ENCODE results near the gene NFKB1.
"Not testable (repeated sequence)": the region's sequence is repeated elsewhere in the genome, so short reads cannot be mapped to it uniquely, and the experiment has no call there.

The NFKB1 gene

GRCh38 chr4:102567427-102567826 lies 66.3 kb downstream of the NFKB1 start:
- Histone ChIP-seq H3K36me3 (ENCODE audit: control insufficient read depth in 1 of 2, insufficient read depth in 2 of 2, low read length in 2 of 2) (peaks cover 0 to 3% of the 10 kb centered on the region in 2 donors), H3K4me1 (ENCODE audit: control insufficient read depth in 1 of 2, insufficient read depth in 2 of 2, low read length in 2 of 2) (no peaks in the 10 kb centered on the region), H3K4me3 (ENCODE audit: low read depth in 1 of 2, low read length in 2 of 2) (no peak overlapping the region), H3K27me3 (ENCODE audit: low read depth, low read length) (no peaks in the 10 kb centered on the region), H3K9me3 (ENCODE audit: control insufficient read depth in 1 of 2, low read length in 2 of 2) (no peaks in the 10 kb centered on the region), H3K27ac (ENCODE audit: low read length) (no peak overlapping the region)

- Histone ChIP-seq H3K4me3 (ENCODE audit: low read depth in 1 of 2, low read length in 2 of 2) (no peak overlapping the region), H3K4me1 (ENCODE audit: control insufficient read depth in 1 of 2, insufficient read depth in 2 of 2, low read length in 2 of 2) (no peaks in the 10 kb centered on the region), H3K27me3 (ENCODE audit: low read depth, low read length) (no peaks in the 10 kb centered on the region), H3K36me3 (ENCODE audit: control insufficient read depth in 1 of 2, insufficient read depth in 2 of 2, low read length in 2 of 2) (peaks cover 0 to 3% of the 10 kb centered on the region in 2 donors), H3K9me3 (ENCODE audit: control insufficient read depth in 1 of 2, low read length in 2 of 2) (no peaks in the 10 kb centered on the region), H3K27ac (ENCODE audit: low read length) (no peak overlapping the region)
Observed at GRCh38 chr4:102569200-102569599, 68.0 kb downstream of the NFKB1 start.

- not testable (repeated sequence) for H3K4me3 ChIP-seq (ENCODE audit: low read depth in 1 of 2, low read length in 2 of 2); H3K27ac ChIP-seq (ENCODE audit: low read length); H3K36me3 ChIP-seq (ENCODE audit: control insufficient read depth in 1 of 2, insufficient read depth in 2 of 2, low read length in 2 of 2); H3K9me3 ChIP-seq (ENCODE audit: control insufficient read depth in 1 of 2, low read length in 2 of 2); H3K4me1 ChIP-seq (ENCODE audit: control insufficient read depth in 1 of 2, insufficient read depth in 2 of 2, low read length in 2 of 2); H3K27me3 ChIP-seq (ENCODE audit: low read depth, low read length)
Observed at GRCh38 chr4:102570211-102570610, 69.1 kb downstream of the NFKB1 start.

DNA sequence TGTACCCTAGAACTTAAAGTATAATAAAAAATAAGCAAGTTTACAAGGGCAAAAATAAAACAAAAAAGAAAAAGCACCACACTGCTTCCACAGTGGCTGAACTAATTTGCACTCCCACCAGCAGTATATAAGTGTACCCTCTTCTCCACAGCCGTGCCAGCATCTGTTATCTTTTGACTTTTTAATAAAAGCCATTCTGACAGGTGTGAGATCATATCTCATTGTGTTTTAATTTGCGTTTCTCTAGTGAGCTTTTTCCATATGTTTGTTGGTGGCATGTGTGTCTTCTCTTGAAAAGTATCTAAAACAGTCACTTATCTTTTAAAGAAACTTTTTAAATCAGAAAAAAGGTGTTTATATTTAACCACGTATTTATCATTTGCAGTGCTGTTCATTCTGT lies 71.3 kb downstream of the NFKB1 start:
- peaks cover under 1 to 10% of the 10 kb centered on the region in 2 donors for H3K36me3 ChIP-seq (ENCODE audit: control insufficient read depth in 1 of 2, insufficient read depth in 2 of 2, low read length in 2 of 2)
- no peak overlapping the region for H3K4me3 ChIP-seq (ENCODE audit: low read depth in 1 of 2, low read length in 2 of 2)
- no peaks in the 10 kb centered on the region for H3K27me3 ChIP-seq (ENCODE audit: low read depth, low read length)
- no peaks in the 10 kb centered on the region for H3K9me3 ChIP-seq (ENCODE audit: control insufficient read depth in 1 of 2, low read length in 2 of 2)
- H3K27ac ChIP-seq (ENCODE audit: low read length), result no peak overlapping the region
- no peaks in the 10 kb centered on the region for H3K4me1 ChIP-seq (ENCODE audit: control insufficient read depth in 1 of 2, insufficient read depth in 2 of 2, low read length in 2 of 2)

DNA sequence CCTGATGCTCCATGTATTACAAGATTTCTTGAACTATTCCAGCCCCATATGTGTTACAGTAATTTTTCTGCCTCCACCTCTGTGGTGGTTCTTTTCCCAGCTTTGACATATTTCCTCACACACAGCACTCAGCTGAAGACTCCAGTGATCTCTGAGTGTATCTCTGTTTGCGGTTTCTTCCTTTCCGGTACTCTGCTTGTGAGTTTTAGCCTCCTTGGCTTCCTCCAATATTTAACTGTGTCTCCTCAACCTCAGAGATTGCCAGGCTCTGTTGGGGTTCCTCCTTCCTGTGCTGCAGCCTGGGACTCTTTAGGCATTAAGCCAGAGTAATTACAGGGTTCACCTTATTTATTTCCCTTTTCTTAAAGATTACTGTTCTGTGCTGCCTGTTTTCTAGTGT lies 73.2 kb downstream of the NFKB1 start:
- Histone ChIP-seq H3K4me1 (ENCODE audit: control insufficient read depth in 1 of 2, insufficient read depth in 2 of 2, low read length in 2 of 2) (no peaks in the 10 kb centered on the region), H3K27me3 (ENCODE audit: low read depth, low read length) (no peaks in the 10 kb centered on the region), H3K36me3 (ENCODE audit: control insufficient read depth in 1 of 2, insufficient read depth in 2 of 2, low read length in 2 of 2) (peaks cover 16 to 28% of the 10 kb centered on the region in 2 donors), H3K9me3 (ENCODE audit: control insufficient read depth in 1 of 2, low read length in 2 of 2) (no peaks in the 10 kb centered on the region), H3K27ac (ENCODE audit: low read length) (no peak overlapping the region), H3K4me3 (ENCODE audit: low read depth in 1 of 2, low read length in 2 of 2) (no peak overlapping the region)

GRCh38 chr4:102575369-102576129 lies 74.4 kb downstream of the NFKB1 start:
- Histone ChIP-seq H3K27ac (ENCODE audit: low read length) (no peak overlapping the region), H3K9me3 (ENCODE audit: control insufficient read depth in 1 of 2, low read length in 2 of 2) (no peaks in the 10 kb centered on the region), H3K4me1 (ENCODE audit: control insufficient read depth in 1 of 2, insufficient read depth in 2 of 2, low read length in 2 of 2) (no peaks in the 10 kb centered on the region), H3K27me3 (ENCODE audit: low read depth, low read length) (no peaks in the 10 kb centered on the region), H3K36me3 (ENCODE audit: control insufficient read depth in 1 of 2, insufficient read depth in 2 of 2, low read length in 2 of 2) (peaks cover 26 to 31% of the 10 kb centered on the region in 2 donors), H3K4me3 (ENCODE audit: low read depth in 1 of 2, low read length in 2 of 2) (no peak overlapping the region)

- Histone ChIP-seq H3K27ac (ENCODE audit: low read length) (no peak overlapping the region), H3K36me3 (ENCODE audit: control insufficient read depth in 1 of 2, insufficient read depth in 2 of 2, low read length in 2 of 2) (peaks cover 37 to 40% of the 10 kb centered on the region in 2 donors), H3K4me1 (ENCODE audit: control insufficient read depth in 1 of 2, insufficient read depth in 2 of 2, low read length in 2 of 2) (no peaks in the 10 kb centered on the region), H3K27me3 (ENCODE audit: low read depth, low read length) (no peaks in the 10 kb centered on the region), H3K9me3 (ENCODE audit: control insufficient read depth in 1 of 2, low read length in 2 of 2) (no peaks in the 10 kb centered on the region), H3K4me3 (ENCODE audit: low read depth in 1 of 2, low read length in 2 of 2) (no peak overlapping the region)
Observed at GRCh38 chr4:102578270-102578669, 77.1 kb downstream of the NFKB1 start.

DNA sequence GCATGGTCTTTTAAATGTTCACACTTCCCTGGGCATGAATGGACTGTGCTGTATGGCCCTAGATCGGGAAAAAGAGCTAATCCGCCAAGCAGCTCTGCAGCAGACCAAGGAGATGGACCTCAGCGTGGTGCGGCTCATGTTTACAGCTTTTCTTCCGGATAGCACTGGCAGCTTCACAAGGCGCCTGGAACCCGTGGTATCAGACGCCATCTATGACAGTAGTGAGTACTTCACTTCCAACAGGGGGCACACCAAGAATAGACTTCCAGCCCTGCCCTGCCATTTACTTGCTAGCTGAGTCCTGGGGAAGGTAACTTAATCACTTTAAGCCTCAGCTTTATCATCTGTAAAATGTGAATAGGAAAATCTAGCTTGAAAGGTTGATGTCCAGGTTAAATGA lies 77.7 kb downstream of the NFKB1 start:
- Histone ChIP-seq H3K4me1 (ENCODE audit: control insufficient read depth in 1 of 2, insufficient read depth in 2 of 2, low read length in 2 of 2) (no peaks in the 10 kb centered on the region), H3K36me3 (ENCODE audit: control insufficient read depth in 1 of 2, insufficient read depth in 2 of 2, low read length in 2 of 2) (peaks cover 42 to 46% of the 10 kb centered on the region in 2 donors), H3K4me3 (ENCODE audit: low read depth in 1 of 2, low read length in 2 of 2) (no peak overlapping the region), H3K27ac (ENCODE audit: low read length) (no peak overlapping the region), H3K27me3 (ENCODE audit: low read depth, low read length) (no peaks in the 10 kb centered on the region), H3K9me3 (ENCODE audit: control insufficient read depth in 1 of 2, low read length in 2 of 2) (no peaks in the 10 kb centered on the region)

DNA sequence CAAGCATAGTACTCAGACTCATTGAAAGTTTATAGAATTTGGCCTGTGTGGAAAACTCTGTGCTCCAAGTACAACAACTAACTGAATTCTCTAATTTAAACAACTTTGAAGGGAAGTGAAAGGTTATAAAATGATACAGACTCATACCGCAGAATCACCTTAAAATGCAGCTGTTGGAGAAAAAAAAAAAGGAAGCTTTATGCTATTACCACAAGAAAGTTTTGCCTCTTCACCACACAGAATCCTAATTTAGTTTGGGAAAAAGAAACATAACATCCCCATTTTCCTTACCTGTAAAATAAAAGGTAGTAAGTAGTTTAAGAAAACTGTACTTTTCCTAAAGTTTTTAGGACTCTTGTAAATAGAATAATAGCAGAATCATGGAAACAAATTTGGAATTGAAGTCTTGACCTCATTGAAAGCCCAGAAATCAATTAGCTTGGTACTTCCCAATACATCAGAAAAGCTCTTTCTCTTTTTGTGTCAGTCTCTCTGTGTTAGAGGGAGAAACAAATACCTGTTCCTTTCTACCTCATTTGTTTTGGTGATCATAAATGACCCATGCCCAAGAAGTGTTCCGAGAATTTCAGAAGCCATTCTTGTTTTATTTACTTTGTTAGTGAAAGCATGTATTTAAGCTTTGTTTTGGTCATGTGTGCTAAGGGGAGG lies 78.8 kb downstream of the NFKB1 start:
- Histone ChIP-seq H3K4me1 (ENCODE audit: control insufficient read depth in 1 of 2, insufficient read depth in 2 of 2, low read length in 2 of 2) (no peaks in the 10 kb centered on the region), H3K27ac (ENCODE audit: low read length) (no peak overlapping the region), H3K36me3 (ENCODE audit: control insufficient read depth in 1 of 2, insufficient read depth in 2 of 2, low read length in 2 of 2) (peaks cover 50 to 53% of the 10 kb centered on the region in 2 donors)

DNA sequence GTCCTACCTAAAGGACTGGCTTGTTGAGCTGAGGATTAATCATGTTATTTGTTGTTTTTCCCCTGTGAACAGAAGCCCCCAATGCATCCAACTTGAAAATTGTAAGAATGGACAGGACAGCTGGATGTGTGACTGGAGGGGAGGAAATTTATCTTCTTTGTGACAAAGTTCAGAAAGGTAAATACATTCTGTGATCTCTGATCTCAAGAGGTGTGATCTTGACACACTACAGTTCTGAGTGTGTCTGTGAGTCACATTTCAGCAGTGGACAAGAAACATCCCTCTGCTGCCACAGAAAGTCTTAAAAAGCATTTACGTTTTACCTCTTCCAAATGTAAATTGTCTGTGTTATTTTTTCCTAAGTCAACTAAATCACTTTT lies 79.3 kb downstream of the NFKB1 start:
- Histone ChIP-seq H3K36me3 (ENCODE audit: control insufficient read depth in 1 of 2, insufficient read depth in 2 of 2, low read length in 2 of 2) (peaks cover 54 to 57% of the 10 kb centered on the region in 2 donors), H3K4me1 (ENCODE audit: control insufficient read depth in 1 of 2, insufficient read depth in 2 of 2, low read length in 2 of 2) (no peaks in the 10 kb centered on the region), H3K4me3 (ENCODE audit: low read depth in 1 of 2, low read length in 2 of 2) (no peak overlapping the region), H3K27me3 (ENCODE audit: low read depth, low read length) (no peaks in the 10 kb centered on the region), H3K9me3 (ENCODE audit: control insufficient read depth in 1 of 2, low read length in 2 of 2) (no peaks in the 10 kb centered on the region), H3K27ac (ENCODE audit: low read length) (no peak overlapping the region)

More for the DNA sequence above, 78.8 kb downstream of the NFKB1 start:
- H3K27me3 ChIP-seq (ENCODE audit: low read depth, low read length), result no peaks in the 10 kb centered on the region
- no peaks in the 10 kb centered on the region for H3K9me3 ChIP-seq (ENCODE audit: control insufficient read depth in 1 of 2, low read length in 2 of 2)
- no peak overlapping the region for H3K4me3 ChIP-seq (ENCODE audit: low read depth in 1 of 2, low read length in 2 of 2)

GRCh38 chr4:102584091-102584490 lies 82.9 kb downstream of the NFKB1 start:
- H3K4me3 ChIP-seq (ENCODE audit: low read depth in 1 of 2, low read length in 2 of 2), result no peak overlapping the region
- peaks cover 54 to 57% of the 10 kb centered on the region in 2 donors for H3K36me3 ChIP-seq (ENCODE audit: control insufficient read depth in 1 of 2, insufficient read depth in 2 of 2, low read length in 2 of 2)
- H3K4me1 ChIP-seq (ENCODE audit: control insufficient read depth in 1 of 2, insufficient read depth in 2 of 2, low read length in 2 of 2), result no peaks in the 10 kb centered on the region
- H3K9me3 ChIP-seq (ENCODE audit: control insufficient read depth in 1 of 2, low read length in 2 of 2), result no peaks in the 10 kb centered on the region
- no peak overlapping the region for H3K27ac ChIP-seq (ENCODE audit: low read length)
- no peaks in the 10 kb centered on the region for H3K27me3 ChIP-seq (ENCODE audit: low read depth, low read length)
